ENCODE results near the gene ACO2. TPM values are rescaled to one million over a fixed set of nuclear protein-coding genes. Genes with fewer than 3 reads are reported as not detected.

ACO2 gene
- total RNA-seq, 1 experiment from 2014 or later: 71.5 TPM

DNA sequence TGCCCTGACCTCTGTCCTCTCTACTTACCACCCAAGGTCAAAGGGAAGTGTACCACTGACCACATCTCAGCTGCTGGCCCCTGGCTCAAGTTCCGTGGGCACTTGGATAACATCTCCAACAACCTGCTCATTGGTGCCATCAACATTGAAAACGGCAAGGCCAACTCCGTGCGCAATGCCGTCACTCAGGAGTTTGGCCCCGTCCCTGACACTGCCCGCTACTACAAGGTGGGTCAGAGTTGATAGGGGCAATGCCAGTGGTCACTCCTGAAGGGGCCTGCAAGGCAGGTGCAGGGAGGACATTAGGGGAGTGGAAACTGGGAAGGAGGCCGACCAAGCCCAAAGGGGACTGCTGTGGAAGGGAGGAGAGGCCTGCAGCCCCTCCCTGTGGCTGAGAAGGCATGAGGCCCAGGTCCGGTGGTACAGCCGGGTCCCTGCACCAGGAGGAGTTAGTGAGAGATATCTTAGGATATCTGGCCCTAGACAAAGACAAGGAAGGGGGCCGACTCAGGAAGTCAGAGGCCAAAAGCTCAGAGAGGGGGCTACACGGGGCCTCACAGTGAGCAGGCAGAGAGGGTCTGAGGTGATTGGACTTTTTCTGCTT is 57.4 kb downstream of the ACO2 start:
- in situ Hi-C loops (cut with HindIII; ENCODE audit: low pct_unique_long_range_greater_than_20kb, low sequenced_read_pairs) (no loop called here), intact Hi-C loops (cut with micrococcal nuclease; ENCODE audit: unreplicated experiment) (no loop called here)
- DNase-seq (ENCODE audit: low read depth, low spot score) (no peak), ATAC-seq (peak; percentile 19)
- ChIA-PET POLR2A (no interaction called here), CTCF (no interaction called here)
- TF ChIP-seq POLR2AphosphoS5 (IDR thresholded peaks at IDR 0.05; ENCODE audit: low read depth, low read length) (no peak), SIN3A (IDR thresholded peaks at IDR 0.05; ENCODE audit: borderline replicate concordance, insufficient read depth, low read depth, low read length) (no peak), TCF7L2 (IDR thresholded peaks at IDR 0.05; ENCODE audit: low read depth, low read length) (no peak)
- TF ChIP-seq, protein P1, sequence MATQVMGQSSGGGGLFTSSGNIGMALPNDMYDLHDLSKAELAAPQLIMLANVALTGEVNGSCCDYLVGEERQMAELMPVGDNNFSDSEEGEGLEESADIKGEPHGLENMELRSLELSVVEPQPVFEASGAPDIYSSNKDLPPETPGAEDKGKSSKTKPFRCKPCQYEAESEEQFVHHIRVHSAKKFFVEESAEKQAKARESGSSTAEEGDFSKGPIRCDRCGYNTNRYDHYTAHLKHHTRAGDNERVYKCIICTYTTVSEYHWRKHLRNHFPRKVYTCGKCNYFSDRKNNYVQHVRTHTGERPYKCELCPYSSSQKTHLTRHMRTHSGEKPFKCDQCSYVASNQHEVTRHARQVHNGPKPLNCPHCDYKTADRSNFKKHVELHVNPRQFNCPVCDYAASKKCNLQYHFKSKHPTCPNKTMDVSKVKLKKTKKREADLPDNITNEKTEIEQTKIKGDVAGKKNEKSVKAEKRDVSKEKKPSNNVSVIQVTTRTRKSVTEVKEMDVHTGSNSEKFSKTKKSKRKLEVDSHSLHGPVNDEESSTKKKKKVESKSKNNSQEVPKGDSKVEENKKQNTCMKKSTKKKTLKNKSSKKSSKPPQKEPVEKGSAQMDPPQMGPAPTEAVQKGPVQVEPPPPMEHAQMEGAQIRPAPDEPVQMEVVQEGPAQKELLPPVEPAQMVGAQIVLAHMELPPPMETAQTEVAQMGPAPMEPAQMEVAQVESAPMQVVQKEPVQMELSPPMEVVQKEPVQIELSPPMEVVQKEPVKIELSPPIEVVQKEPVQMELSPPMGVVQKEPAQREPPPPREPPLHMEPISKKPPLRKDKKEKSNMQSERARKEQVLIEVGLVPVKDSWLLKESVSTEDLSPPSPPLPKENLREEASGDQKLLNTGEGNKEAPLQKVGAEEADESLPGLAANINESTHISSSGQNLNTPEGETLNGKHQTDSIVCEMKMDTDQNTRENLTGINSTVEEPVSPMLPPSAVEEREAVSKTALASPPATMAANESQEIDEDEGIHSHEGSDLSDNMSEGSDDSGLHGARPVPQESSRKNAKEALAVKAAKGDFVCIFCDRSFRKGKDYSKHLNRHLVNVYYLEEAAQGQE (IDR thresholded peaks at IDR 0.05; ENCODE audit: insufficient read depth in 1 of 2, low read depth in 2 of 2, low read length in 1 of 2): no peak
- TF ChIP-seq, protein P2, sequence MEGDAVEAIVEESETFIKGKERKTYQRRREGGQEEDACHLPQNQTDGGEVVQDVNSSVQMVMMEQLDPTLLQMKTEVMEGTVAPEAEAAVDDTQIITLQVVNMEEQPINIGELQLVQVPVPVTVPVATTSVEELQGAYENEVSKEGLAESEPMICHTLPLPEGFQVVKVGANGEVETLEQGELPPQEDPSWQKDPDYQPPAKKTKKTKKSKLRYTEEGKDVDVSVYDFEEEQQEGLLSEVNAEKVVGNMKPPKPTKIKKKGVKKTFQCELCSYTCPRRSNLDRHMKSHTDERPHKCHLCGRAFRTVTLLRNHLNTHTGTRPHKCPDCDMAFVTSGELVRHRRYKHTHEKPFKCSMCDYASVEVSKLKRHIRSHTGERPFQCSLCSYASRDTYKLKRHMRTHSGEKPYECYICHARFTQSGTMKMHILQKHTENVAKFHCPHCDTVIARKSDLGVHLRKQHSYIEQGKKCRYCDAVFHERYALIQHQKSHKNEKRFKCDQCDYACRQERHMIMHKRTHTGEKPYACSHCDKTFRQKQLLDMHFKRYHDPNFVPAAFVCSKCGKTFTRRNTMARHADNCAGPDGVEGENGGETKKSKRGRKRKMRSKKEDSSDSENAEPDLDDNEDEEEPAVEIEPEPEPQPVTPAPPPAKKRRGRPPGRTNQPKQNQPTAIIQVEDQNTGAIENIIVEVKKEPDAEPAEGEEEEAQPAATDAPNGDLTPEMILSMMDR (IDR thresholded peaks at IDR 0.05): no peak
- peaks cover 34% of the 10 kb centered on the region for H3K4me1 ChIP-seq (ENCODE audit: control insufficient read depth, insufficient read depth, low read length)
- H3K27me3 ChIP-seq (ENCODE audit: control insufficient read depth, insufficient read depth, low read length): no peaks in the 10 kb centered on the region
- H3K4me3 ChIP-seq (ENCODE audit: low read depth in 2 of 2, low read length in 2 of 2): no peak overlapping the region
- H3K27ac ChIP-seq (ENCODE audit: low read length): peak overlapping the region; percentile 23; the same call in 1 of the 2 replicates
- no peaks in the 10 kb centered on the region for H3K9me3 ChIP-seq (ENCODE audit: control insufficient read depth, insufficient read depth, low read depth, low read length)
- no peaks in the 10 kb centered on the region; the same call in 1 of the 2 replicates for H3K36me3 ChIP-seq (ENCODE audit: control insufficient read depth, insufficient read depth, low read length)
- BruUV-seq (replicated peaks): no TSS peak

DNA sequence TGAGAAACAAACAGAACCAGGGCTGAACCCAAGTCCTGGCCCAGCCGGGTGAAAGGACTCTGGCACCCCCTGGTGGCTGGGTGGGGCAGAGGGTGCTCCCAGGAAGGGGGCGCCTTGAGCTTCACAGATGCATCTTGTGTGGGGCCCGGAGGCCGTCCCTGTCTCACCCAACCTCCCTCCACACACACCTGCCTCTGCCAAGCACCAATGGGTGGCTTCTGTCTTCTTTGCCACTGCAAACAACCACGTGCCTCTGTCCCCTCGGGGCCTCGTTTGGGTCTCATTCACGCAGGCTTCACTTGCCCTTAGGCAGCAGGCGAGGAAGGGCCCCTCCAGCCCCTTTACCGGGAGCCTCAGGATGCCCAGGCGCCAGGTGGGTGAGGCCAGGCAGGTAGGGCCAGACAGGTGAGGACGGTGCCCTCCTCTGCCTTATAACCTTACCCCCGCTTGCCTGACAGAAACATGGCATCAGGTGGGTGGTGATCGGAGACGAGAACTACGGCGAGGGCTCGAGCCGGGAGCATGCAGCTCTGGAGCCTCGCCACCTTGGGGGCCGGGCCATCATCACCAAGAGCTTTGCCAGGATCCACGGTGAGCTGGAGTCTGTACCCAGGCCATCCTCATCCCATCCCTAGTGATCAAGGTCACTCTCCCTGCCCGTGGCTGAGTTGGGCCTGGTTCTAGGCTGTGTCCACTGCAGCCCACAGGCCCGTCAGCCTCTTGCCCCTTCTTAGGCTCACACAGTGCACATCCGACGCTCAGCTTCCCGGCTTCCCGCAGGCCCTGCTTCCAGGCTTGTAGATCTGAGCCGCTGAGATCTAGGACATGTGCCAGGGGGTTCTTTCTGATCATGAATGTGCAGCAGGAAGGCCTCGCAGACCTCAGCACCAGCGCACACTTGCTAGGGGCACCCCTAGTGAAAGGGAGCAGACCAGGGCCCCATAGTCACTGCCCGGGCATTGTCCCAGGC is 58.2 kb downstream of the ACO2 start:
- POLR2A ChIA-PET: interaction anchor here (0.7 kb wide), 1 partner anchor 817 kb away, joined by 6 read pairs; no protein-coding TSS in a partner anchor

More for the DNA sequence above, 58.2 kb downstream of the ACO2 start:
- TF ChIP-seq TCF7L2 (IDR thresholded peaks at IDR 0.05; ENCODE audit: low read depth, low read length) (no peak), POLR2AphosphoS5 (IDR thresholded peaks at IDR 0.05; ENCODE audit: low read depth, low read length) (peak; percentile 47; the same call in 1 of the 2 replicates)
- TF ChIP-seq, protein P2 (IDR thresholded peaks at IDR 0.05): peak; percentile 92
- TF ChIP-seq, protein P1 (IDR thresholded peaks at IDR 0.05; ENCODE audit: insufficient read depth in 1 of 2, low read depth in 2 of 2, low read length in 1 of 2): no peak
- H3K27me3 ChIP-seq (ENCODE audit: control insufficient read depth, insufficient read depth, low read length): no peaks in the 10 kb centered on the region
- BruUV-seq (replicated peaks): no TSS peak
- no peaks in the 10 kb centered on the region for H3K9me3 ChIP-seq (ENCODE audit: control insufficient read depth, insufficient read depth, low read depth, low read length)
- in situ Hi-C loops (cut with HindIII; ENCODE audit: low pct_unique_long_range_greater_than_20kb, low sequenced_read_pairs) (no loop called here), intact Hi-C loops (cut with micrococcal nuclease; ENCODE audit: unreplicated experiment) (no loop called here)
- H3K27ac ChIP-seq (ENCODE audit: low read length): peak overlapping the region; percentile 54; the same call in 1 of the 2 replicates
- H3K4me3 ChIP-seq (ENCODE audit: low read depth in 2 of 2, low read length in 2 of 2): no peak overlapping the region
- peak; percentile 43 for ATAC-seq
- CTCF ChIA-PET: interaction anchor here (0.6 to 1.0 kb wide), 2 partner anchors 68 to 123 kb away, joined by 3 to 4 read pairs; no protein-coding TSS in a partner anchor
- H3K36me3 ChIP-seq (ENCODE audit: control insufficient read depth, insufficient read depth, low read length): no peaks in the 10 kb centered on the region; the same call in 1 of the 2 replicates
- DNase-seq (ENCODE audit: low read depth, low spot score): no peak
- peaks cover 34% of the 10 kb centered on the region for H3K4me1 ChIP-seq (ENCODE audit: control insufficient read depth, insufficient read depth, low read length)
